A549 (cell line): ENCODE data around the gene SDF4. TPM values are rescaled to one million over a fixed set of nuclear protein-coding genes. Genes with fewer than 3 reads are reported as not detected.

Experiments
- ATAC-seq, 2 experiments: fragments of 200-7000 bp in 1 of 2; fragments of >200 bp in 1 of 2; cut with Nextera tagmentation in 1 of 2; cut with Tn5 transposase in 1 of 2; 3 replicates each; pipeline versions ENCODE4 v1.8.0 to v1.9.1; 2018 to 2020; ENCODE audit warnings: mild to moderate bottlenecking in 1 of 2, moderate library complexity in 1 of 2
- CTCF ChIA-PET: fragments of 300-600 bp; sonication (Branson Sonifier 250); formaldehyde crosslinking; extraction: SDS; loops from one replicate; lab custom pipeline; 2021; ENCODE audit warnings: antibody characterized with exemption, inconsistent platforms; lab: Yijun Ruan, JAX
- POLR2A ChIA-PET: fragments of 350-600 bp; formaldehyde crosslinking; extraction: SDS; loops from one replicate; lab custom pipeline; 2021; ENCODE audit warnings: antibody characterized with exemption, inconsistent platforms; lab: Yijun Ruan, JAX
- DNase-seq, 2 experiments: peaks; one replicate each; pipeline versions ENCODE4 v3.0.0 to v3.0.0-alpha.2; 2011 to 2016; ENCODE audit warnings: low read depth in 1 of 2, low spot score in 1 of 2
- FAIRE-seq: peaks from 2 replicates; lab custom pipeline; 2011; peaks lifted over from hg19 to GRCh38; lab: Jason Lieb, UNC
- H3K27ac ChIP-seq, 2 experiments: fragments of >200 bp; sonication (Bioruptor Twin); formaldehyde crosslinking; 3 replicates each; pipeline ENCODE4 v1.5.1; 2016 to 2017
- H3K4me1 ChIP-seq: fragments of >200 bp; sonication (Bioruptor Twin); formaldehyde crosslinking; 3 replicates; pipeline ENCODE4 v1.6.1; 2016
- H3K4me2 ChIP-seq: fragments of >200 bp; sonication (Bioruptor Twin); formaldehyde crosslinking; 3 replicates; pipeline ENCODE4 v1.6.1; 2016
- H3K4me3 ChIP-seq: fragments of >200 bp; sonication (Bioruptor Twin); formaldehyde crosslinking; 3 replicates; pipeline ENCODE4 v1.5.1; 2016
- H3K9me3 ChIP-seq: fragments of >200 bp; sonication (Bioruptor Twin); formaldehyde crosslinking; 3 replicates; pipeline ENCODE4 v1.6.1; 2016
- CBX8 ChIP-seq: fragments of 200-600 bp; sonication (generic); IDR thresholded peaks from 2 replicates; pipeline ENCODE4 v1.6.1; 2016
- EHF ChIP-seq: fragments of 250-450 bp; sonication (Bioruptor Pico); IDR thresholded peaks from 2 replicates; pipeline ENCODE4 v1.5.0; 2020; ENCODE audit warnings: mild to moderate bottlenecking
- ELK1 ChIP-seq: fragments of 150-350 bp; IDR thresholded peaks from 2 replicates; pipeline ENCODE4 v1.6.1; 2014; ENCODE audit warnings: low read depth, mild to moderate bottlenecking, low read length
- FOSB ChIP-seq: fragments of 250-450 bp; sonication (Bioruptor Pico); IDR thresholded peaks from 2 replicates; pipeline ENCODE4 v1.5.0; 2020; ENCODE audit warnings: mild to moderate bottlenecking, moderate library complexity
- FOSL2 ChIP-seq, 2 experiments: fragments of 450-650 bp in 1 of 2; fragments of >200 bp in 1 of 2; sonication (Bioruptor Twin) in 1 of 2; formaldehyde crosslinking; IDR thresholded peaks; 2 replicates each; pipeline versions ENCODE4 v1.5.0 to v1.6.1; 2016 to 2020; ENCODE audit warnings: mild to moderate bottlenecking in 1 of 2, moderate library complexity in 1 of 2
- GATA3 ChIP-seq: IDR thresholded peaks from 2 replicates; pipeline ENCODE4 v1.6.1; 2012; ENCODE audit warnings: borderline replicate concordance
- HES2 ChIP-seq: fragments of >200 bp; sonication (Bioruptor Twin); formaldehyde crosslinking; IDR thresholded peaks from 2 replicates; pipeline ENCODE4 v1.6.1; 2016
- HEYL ChIP-seq: fragments of 250-450 bp; sonication (Bioruptor Pico); IDR thresholded peaks from 2 replicates; pipeline ENCODE4 v1.8.0; 2021; ENCODE audit warnings: mild to moderate bottlenecking, moderate library complexity
- KDM1A ChIP-seq: fragments of 200-600 bp; sonication (generic); IDR thresholded peaks from 2 replicates; pipeline ENCODE4 v1.6.1; 2016; ENCODE audit warnings: low read depth, mild to moderate bottlenecking
- MYC ChIP-seq: IDR thresholded peaks from 2 replicates; pipeline ENCODE4 v1.6.1; 2012; ENCODE audit warnings: mild to moderate bottlenecking, inconsistent platforms, low read length, improper control_type of control experiment, borderline replicate concordance
- PBX3 ChIP-seq: IDR thresholded peaks from 2 replicates; pipeline ENCODE4 v1.6.1; 2012
- POLR2A ChIP-seq: IDR thresholded peaks from 2 replicates; pipeline ENCODE4 v1.6.1; 2012; ENCODE audit warnings: mild to moderate bottlenecking, low read length
- RARB ChIP-seq: fragments of 250-450 bp; sonication (Bioruptor Pico); IDR thresholded peaks from 2 replicates; pipeline ENCODE4 v1.8.0; 2021; ENCODE audit warnings: mild to moderate bottlenecking, moderate library complexity
- RCOR1 ChIP-seq: fragments of 150-350 bp; IDR thresholded peaks from 2 replicates; pipeline ENCODE4 v1.6.1; 2014; ENCODE audit warnings: antibody characterized with exemption, low read length, low read depth
- REST ChIP-seq: fragments of 200-600 bp; sonication (generic); IDR thresholded peaks from 2 replicates; pipeline ENCODE4 v1.6.1; 2016; ENCODE audit warnings: antibody characterized with exemption, mild to moderate bottlenecking, moderate library complexity
- RNF2 ChIP-seq: fragments of 200-600 bp; sonication (generic); IDR thresholded peaks from 2 replicates; pipeline ENCODE4 v1.6.1; 2016; ENCODE audit warnings: low read depth, mild to moderate bottlenecking, antibody characterized with exemption, moderate library complexity, borderline replicate concordance
- SMC3 ChIP-seq: fragments of >200 bp; sonication (Bioruptor Twin); formaldehyde crosslinking; IDR thresholded peaks from 3 replicates; pipeline ENCODE4 v1.6.1; 2018; ENCODE audit warnings: inconsistent platforms
- SREBF2 ChIP-seq: fragments of 450-650 bp; IDR thresholded peaks from 2 replicates; pipeline ENCODE4 v1.6.1; 2014; ENCODE audit warnings: mild to moderate bottlenecking, moderate library complexity
- TP53 ChIP-seq: fragments of 250-450 bp; sonication (Bioruptor Pico); IDR thresholded peaks from 2 replicates; pipeline ENCODE4 v1.5.0; 2021; ENCODE audit warnings: mild to moderate bottlenecking, moderate library complexity
- USF2 ChIP-seq: fragments of 450-650 bp; IDR thresholded peaks from 2 replicates; pipeline ENCODE4 v1.6.1; 2014; ENCODE audit warnings: antibody characterized with exemption
- ZC3H11A ChIP-seq: fragments of 450-650 bp; IDR thresholded peaks from 2 replicates; pipeline ENCODE4 v1.6.1; 2014; ENCODE audit warnings: antibody characterized with exemption, mild to moderate bottlenecking
- WGBS: methylation state at CpG from one replicate; pipeline ENCODE4 v1.1.6; 2017; ENCODE audit errors: missing lambda C conversion rate; 5-methylcytosine and 5-hydroxymethylcytosine counted together
- polyA plus RNA-seq, 4 experiments: library from polyadenylated mRNA; depleted of rRNA in 3 of 4; stranded (reverse); fragments of >200 nt; fragmentation: RNase III in 1 of 4; extraction: RNeasy Plus Mini Kit Qiagen cat#74134 plus additional on column Dnase treatment in 1 of 4; gene quantifications; 2 replicates in 3 of 4; 3 replicates in 1 of 4; pipeline ENCODE4 v1.2.3, GENCODE V29; 2011 to 2017

The SDF4 gene
- polyA plus RNA-seq, 2 of the 4 experiments (the other 2 are of a cell fraction): 58.3 to 97.4 TPM

GRCh38 chr1:1221887-1222574, 9.8 kb downstream of the SDF4 start:
- no peak; a peak in 1 of 6 replicates for ATAC-seq
- no peak for FAIRE-seq
- Histone ChIP-seq H3K27ac (no peak overlapping the region), H3K4me3 (no peak overlapping the region), H3K4me1 (no peaks in the 10 kb centered on the region), H3K4me2 (no peak overlapping the region), H3K9me3 (no peaks in the 10 kb centered on the region)
- ChIA-PET POLR2A (no interaction called here), CTCF (interaction anchor here (1.7 kb wide), 1 partner anchor 99 kb away, joined by 4 read pairs; no protein-coding TSS in a partner anchor)
- TF ChIP-seq SREBF2 (no peak), FOSB (CRISPR knock-in tag) (no peak), ELK1 (no peak), KDM1A (no peak), TP53 (no peak), RCOR1 (no peak)
- no peak for DNase-seq
- 86% methylated on average over 16 of the region's 30 CpGs for WGBS

- no peak for DNase-seq
- H3K9me3 ChIP-seq: no peaks in the 10 kb centered on the region
- TF ChIP-seq FOSL2 (IDR thresholded peaks at IDR 0.05) (no peak), FOSL2 (CRISPR knock-in tag; IDR thresholded peaks at IDR 0.05) (no peak), USF2 (no peak), RARB (CRISPR knock-in tag) (no peak), PBX3 (no peak), POLR2A (no peak)
- ChIA-PET CTCF (interaction anchor here (1.7 kb wide), 1 partner anchor 98 kb away, joined by 5 read pairs; no protein-coding TSS in a partner anchor), POLR2A (no interaction called here)
- FAIRE-seq: no peak
- WGBS: 93% methylated on average over 19 of the region's 24 CpGs
- no peak overlapping the region for H3K27ac ChIP-seq
- no peak for ATAC-seq
- H3K4me3 ChIP-seq: no peak overlapping the region
- no peaks in the 10 kb centered on the region for H3K4me1 ChIP-seq
- H3K4me2 ChIP-seq: no peak overlapping the region
These were observed 11.6 kb downstream of the SDF4 start for GRCh38 chr1:1220197-1220596.

GRCh38 chr1:1219341-1219740, 12.5 kb downstream of the SDF4 start:
- CTCF ChIA-PET: interaction anchor here (0.8 kb wide), 1 partner anchor 97 kb away, joined by 4 read pairs; no protein-coding TSS in a partner anchor
- H3K27ac ChIP-seq: no peak overlapping the region
- WGBS: 100% methylated on average over 5 of the region's 20 CpGs
- no peaks in the 10 kb centered on the region for H3K4me1 ChIP-seq
- POLR2A ChIA-PET: no interaction called here
- no peak for DNase-seq
- no peak for FAIRE-seq
- H3K9me3 ChIP-seq: no peaks in the 10 kb centered on the region
- TF ChIP-seq ZC3H11A (no peak), CBX8 (no peak), RNF2 (no peak), GATA3 (no peak), SMC3 (no peak), HES2 (no peak), HEYL (no peak), REST (no peak), MYC (no peak), ELK1 (no peak), EHF (no peak)
- H3K4me2 ChIP-seq: no peak overlapping the region
- no peak for ATAC-seq
- no peak overlapping the region for H3K4me3 ChIP-seq
